H1 (cell line): ENCODE measurements around the gene FAM53A. TPM values are rescaled to one million over a fixed set of nuclear protein-coding genes. Genes with fewer than 3 reads are reported as not detected.

Source experiments
- ATF3 ChIP-seq: IDR thresholded peaks from 2 replicates; pipeline ENCODE4 v1.6.1; 2011; ENCODE audit warnings: low read depth, mild to moderate bottlenecking, low read length; ENCODE audit not compliant: insufficient read depth
- BACH1 ChIP-seq: IDR thresholded peaks from 2 replicates; pipeline ENCODE4 v1.6.1; 2012; ENCODE audit warnings: low read length, improper control_type of control experiment
- CBX8 ChIP-seq: fragments of 300-800, 300-1000 bp; sonication (generic); IDR thresholded peaks from 2 replicates; pipeline ENCODE4 v1.7.1; 2016; ENCODE audit warnings: low read depth, low read length, borderline replicate concordance
- JUN ChIP-seq: IDR thresholded peaks from 2 replicates; pipeline ENCODE4 v1.6.1; 2011; ENCODE audit warnings: low read depth, mild to moderate bottlenecking, improper control_type of control experiment, low read length
- POLR2AphosphoS5 ChIP-seq: IDR thresholded peaks from 2 replicates; pipeline ENCODE4 v1.6.1; 2011; ENCODE audit warnings: low read depth, low read length
- RBBP5 ChIP-seq: IDR thresholded peaks from 2 replicates; pipeline ENCODE4 v1.7.1; 2012; ENCODE audit warnings: low read depth, mild to moderate bottlenecking, inconsistent platforms, low read length, moderate library complexity, borderline replicate concordance
- SIRT6 ChIP-seq: IDR thresholded peaks from one replicate; pipeline ENCODE4 v1.7.1; 2012; ENCODE audit warnings: low read length, inconsistent platforms
- SRF ChIP-seq: IDR thresholded peaks from 2 replicates; pipeline ENCODE4 v1.6.1; 2011; ENCODE audit warnings: mild to moderate bottlenecking, low read depth, low read length, moderate library complexity
- SUZ12 ChIP-seq: fragments of 200-600 bp; sonication (generic); IDR thresholded peaks from 2 replicates; pipeline ENCODE4 v1.6.1; 2012; ENCODE audit warnings: mild to moderate bottlenecking, inconsistent platforms, low read length, moderate library complexity, mixed read lengths
- TCF12 ChIP-seq: IDR thresholded peaks from 2 replicates; pipeline ENCODE4 v1.6.1; 2011; ENCODE audit warnings: low read depth, mild to moderate bottlenecking, low read length
- ZNF274 ChIP-seq: IDR thresholded peaks from 2 replicates; pipeline ENCODE4 v1.7.0; 2012; ENCODE audit warnings: low read length, borderline replicate concordance; ENCODE audit errors: extremely low read depth
- polyA plus RNA-seq, 7 experiments: library from polyadenylated mRNA; depleted of rRNA in 3 of 7; stranded (reverse) in 5 of 7; unstranded in 2 of 7; fragments of >200 nt in 5 of 7; fragments of 200-250 nt in 2 of 7; gene quantifications; 1 replicate in 5 of 7; 2 replicates in 1 of 7; 4 replicates in 1 of 7; pipeline versions ENCODE4 v1.2.1 to v1.2.3, GENCODE V29; 2011 to 2013; ENCODE audit warnings: missing spikeins in 2 of 7, mixed read lengths in 2 of 7
- total RNA-seq: library from RNA; stranded (reverse); fragmentation: NEBNext Ultra II Directional; extraction: Animal tissue kit (Norgen Biotek cat#: 25700); gene quantifications from 2 replicates; pipeline ENCODE4 v1.2.1, GENCODE V29; 2021
- TF ChIP-seq, protein P1 (sequence below): fragments of 300-600 bp; sonication (generic); IDR thresholded peaks from 2 replicates; pipeline ENCODE4 v1.7.1; 2012; ENCODE audit warnings: low read length, moderate library complexity, mild to moderate bottlenecking, inconsistent platforms; ENCODE audit not compliant: insufficient replicate concordance

FAM53A gene
- total and polyA plus RNA-seq, 2 of the 8 experiments (the other 6 are each of a cell fraction or from before 2014, with no cell fraction given) = 1.9 to 2.0 TPM

GRCh38 chr4:1653776-1654175 is 30.3 kb downstream of the FAM53A start (continued):
- TF ChIP-seq, protein P1, sequence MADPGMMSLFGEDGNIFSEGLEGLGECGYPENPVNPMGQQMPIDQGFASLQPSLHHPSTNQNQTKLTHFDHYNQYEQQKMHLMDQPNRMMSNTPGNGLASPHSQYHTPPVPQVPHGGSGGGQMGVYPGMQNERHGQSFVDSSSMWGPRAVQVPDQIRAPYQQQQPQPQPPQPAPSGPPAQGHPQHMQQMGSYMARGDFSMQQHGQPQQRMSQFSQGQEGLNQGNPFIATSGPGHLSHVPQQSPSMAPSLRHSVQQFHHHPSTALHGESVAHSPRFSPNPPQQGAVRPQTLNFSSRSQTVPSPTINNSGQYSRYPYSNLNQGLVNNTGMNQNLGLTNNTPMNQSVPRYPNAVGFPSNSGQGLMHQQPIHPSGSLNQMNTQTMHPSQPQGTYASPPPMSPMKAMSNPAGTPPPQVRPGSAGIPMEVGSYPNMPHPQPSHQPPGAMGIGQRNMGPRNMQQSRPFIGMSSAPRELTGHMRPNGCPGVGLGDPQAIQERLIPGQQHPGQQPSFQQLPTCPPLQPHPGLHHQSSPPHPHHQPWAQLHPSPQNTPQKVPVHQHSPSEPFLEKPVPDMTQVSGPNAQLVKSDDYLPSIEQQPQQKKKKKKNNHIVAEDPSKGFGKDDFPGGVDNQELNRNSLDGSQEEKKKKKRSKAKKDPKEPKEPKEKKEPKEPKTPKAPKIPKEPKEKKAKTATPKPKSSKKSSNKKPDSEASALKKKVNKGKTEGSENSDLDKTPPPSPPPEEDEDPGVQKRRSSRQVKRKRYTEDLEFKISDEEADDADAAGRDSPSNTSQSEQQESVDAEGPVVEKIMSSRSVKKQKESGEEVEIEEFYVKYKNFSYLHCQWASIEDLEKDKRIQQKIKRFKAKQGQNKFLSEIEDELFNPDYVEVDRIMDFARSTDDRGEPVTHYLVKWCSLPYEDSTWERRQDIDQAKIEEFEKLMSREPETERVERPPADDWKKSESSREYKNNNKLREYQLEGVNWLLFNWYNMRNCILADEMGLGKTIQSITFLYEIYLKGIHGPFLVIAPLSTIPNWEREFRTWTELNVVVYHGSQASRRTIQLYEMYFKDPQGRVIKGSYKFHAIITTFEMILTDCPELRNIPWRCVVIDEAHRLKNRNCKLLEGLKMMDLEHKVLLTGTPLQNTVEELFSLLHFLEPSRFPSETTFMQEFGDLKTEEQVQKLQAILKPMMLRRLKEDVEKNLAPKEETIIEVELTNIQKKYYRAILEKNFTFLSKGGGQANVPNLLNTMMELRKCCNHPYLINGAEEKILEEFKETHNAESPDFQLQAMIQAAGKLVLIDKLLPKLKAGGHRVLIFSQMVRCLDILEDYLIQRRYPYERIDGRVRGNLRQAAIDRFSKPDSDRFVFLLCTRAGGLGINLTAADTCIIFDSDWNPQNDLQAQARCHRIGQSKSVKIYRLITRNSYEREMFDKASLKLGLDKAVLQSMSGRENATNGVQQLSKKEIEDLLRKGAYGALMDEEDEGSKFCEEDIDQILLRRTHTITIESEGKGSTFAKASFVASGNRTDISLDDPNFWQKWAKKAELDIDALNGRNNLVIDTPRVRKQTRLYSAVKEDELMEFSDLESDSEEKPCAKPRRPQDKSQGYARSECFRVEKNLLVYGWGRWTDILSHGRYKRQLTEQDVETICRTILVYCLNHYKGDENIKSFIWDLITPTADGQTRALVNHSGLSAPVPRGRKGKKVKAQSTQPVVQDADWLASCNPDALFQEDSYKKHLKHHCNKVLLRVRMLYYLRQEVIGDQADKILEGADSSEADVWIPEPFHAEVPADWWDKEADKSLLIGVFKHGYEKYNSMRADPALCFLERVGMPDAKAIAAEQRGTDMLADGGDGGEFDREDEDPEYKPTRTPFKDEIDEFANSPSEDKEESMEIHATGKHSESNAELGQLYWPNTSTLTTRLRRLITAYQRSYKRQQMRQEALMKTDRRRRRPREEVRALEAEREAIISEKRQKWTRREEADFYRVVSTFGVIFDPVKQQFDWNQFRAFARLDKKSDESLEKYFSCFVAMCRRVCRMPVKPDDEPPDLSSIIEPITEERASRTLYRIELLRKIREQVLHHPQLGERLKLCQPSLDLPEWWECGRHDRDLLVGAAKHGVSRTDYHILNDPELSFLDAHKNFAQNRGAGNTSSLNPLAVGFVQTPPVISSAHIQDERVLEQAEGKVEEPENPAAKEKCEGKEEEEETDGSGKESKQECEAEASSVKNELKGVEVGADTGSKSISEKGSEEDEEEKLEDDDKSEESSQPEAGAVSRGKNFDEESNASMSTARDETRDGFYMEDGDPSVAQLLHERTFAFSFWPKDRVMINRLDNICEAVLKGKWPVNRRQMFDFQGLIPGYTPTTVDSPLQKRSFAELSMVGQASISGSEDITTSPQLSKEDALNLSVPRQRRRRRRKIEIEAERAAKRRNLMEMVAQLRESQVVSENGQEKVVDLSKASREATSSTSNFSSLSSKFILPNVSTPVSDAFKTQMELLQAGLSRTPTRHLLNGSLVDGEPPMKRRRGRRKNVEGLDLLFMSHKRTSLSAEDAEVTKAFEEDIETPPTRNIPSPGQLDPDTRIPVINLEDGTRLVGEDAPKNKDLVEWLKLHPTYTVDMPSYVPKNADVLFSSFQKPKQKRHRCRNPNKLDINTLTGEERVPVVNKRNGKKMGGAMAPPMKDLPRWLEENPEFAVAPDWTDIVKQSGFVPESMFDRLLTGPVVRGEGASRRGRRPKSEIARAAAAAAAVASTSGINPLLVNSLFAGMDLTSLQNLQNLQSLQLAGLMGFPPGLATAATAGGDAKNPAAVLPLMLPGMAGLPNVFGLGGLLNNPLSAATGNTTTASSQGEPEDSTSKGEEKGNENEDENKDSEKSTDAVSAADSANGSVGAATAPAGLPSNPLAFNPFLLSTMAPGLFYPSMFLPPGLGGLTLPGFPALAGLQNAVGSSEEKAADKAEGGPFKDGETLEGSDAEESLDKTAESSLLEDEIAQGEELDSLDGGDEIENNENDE = no peak
- no peak for TF ChIP-seq ATF3
- no peak for TF ChIP-seq SUZ12
- no peak for TF ChIP-seq TCF12
- no peak for TF ChIP-seq JUN
- TF ChIP-seq BACH1 = no peak
- TF ChIP-seq ZNF274 = no peak
- no peak for TF ChIP-seq SIRT6
- TF ChIP-seq SRF = no peak
- no peak for TF ChIP-seq POLR2AphosphoS5
- no peak for TF ChIP-seq RBBP5
- TF ChIP-seq CBX8 = no peak
